PFSK-1 (cell line): ENCODE results near the gene GPSM1.

Experiments used
- FOXP2 ChIP-seq: optimal IDR thresholded peaks from 2 replicates; pipeline ENCODE3; 2011; ENCODE audit warnings: borderline replicate concordance, control low read depth, inconsistent platforms; ENCODE audit not compliant: insufficient read depth; ENCODE audit errors: extremely low read length, extremely low read depth
- POLR2AphosphoS5 ChIP-seq: IDR thresholded peaks from 2 replicates; pipeline ENCODE4 v1.6.1; 2012; ENCODE audit warnings: low read depth, mild to moderate bottlenecking, control low read depth, low read length, moderate library complexity
- TAF1 ChIP-seq: IDR thresholded peaks from 2 replicates; pipeline ENCODE4 v1.6.1; 2012; ENCODE audit warnings: low read length, control low read depth, borderline replicate concordance; ENCODE audit not compliant: insufficient read depth
- TF ChIP-seq, protein P1 (sequence below), 2 experiments: IDR thresholded peaks; 2 replicates each; pipeline versions ENCODE4 v1.6.1 to v1.8.0; 2011 to 2012; ENCODE audit warnings: low read depth in 2 of 2, low read length in 2 of 2, control low read depth in 1 of 2, inconsistent platforms in 1 of 2, mild to moderate bottlenecking in 1 of 2, moderate library complexity in 1 of 2; ENCODE audit not compliant: insufficient read depth in 1 of 2

DNA sequence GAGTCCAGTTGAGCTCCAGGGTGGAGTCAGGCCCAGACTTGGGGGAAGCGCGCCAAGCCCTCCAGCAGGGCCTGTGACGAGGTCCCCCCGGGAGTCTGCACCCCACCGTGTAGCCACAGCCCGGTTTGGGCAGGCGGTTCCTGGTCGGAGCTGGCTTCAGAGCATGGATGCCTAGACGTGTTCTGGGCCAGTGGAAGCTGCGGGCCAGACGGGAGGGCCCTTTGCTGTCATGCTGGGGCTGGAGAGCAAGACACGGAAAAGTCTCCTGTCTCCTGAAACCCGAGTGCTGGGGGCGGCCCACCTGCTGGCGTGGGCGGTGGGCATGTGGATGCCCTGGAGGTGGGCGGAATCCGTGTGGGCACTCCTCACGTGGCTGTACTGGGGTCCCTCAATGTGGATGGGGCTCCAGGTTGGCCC lies 1.9 kb downstream of the GPSM1 start:
- TF ChIP-seq, protein P1, sequence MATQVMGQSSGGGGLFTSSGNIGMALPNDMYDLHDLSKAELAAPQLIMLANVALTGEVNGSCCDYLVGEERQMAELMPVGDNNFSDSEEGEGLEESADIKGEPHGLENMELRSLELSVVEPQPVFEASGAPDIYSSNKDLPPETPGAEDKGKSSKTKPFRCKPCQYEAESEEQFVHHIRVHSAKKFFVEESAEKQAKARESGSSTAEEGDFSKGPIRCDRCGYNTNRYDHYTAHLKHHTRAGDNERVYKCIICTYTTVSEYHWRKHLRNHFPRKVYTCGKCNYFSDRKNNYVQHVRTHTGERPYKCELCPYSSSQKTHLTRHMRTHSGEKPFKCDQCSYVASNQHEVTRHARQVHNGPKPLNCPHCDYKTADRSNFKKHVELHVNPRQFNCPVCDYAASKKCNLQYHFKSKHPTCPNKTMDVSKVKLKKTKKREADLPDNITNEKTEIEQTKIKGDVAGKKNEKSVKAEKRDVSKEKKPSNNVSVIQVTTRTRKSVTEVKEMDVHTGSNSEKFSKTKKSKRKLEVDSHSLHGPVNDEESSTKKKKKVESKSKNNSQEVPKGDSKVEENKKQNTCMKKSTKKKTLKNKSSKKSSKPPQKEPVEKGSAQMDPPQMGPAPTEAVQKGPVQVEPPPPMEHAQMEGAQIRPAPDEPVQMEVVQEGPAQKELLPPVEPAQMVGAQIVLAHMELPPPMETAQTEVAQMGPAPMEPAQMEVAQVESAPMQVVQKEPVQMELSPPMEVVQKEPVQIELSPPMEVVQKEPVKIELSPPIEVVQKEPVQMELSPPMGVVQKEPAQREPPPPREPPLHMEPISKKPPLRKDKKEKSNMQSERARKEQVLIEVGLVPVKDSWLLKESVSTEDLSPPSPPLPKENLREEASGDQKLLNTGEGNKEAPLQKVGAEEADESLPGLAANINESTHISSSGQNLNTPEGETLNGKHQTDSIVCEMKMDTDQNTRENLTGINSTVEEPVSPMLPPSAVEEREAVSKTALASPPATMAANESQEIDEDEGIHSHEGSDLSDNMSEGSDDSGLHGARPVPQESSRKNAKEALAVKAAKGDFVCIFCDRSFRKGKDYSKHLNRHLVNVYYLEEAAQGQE (IDR thresholded peaks at IDR 0.05; ENCODE audit: insufficient read depth in 1 of 2, low read depth in 2 of 2, low read length in 2 of 2) = no peak
- no peak for TF ChIP-seq TAF1
- TF ChIP-seq FOXP2 = no peak
- TF ChIP-seq POLR2AphosphoS5 = no peak
